Hepatic stellate cell (primary cell): Measurements from ENCODE around the gene ZNF425.
"Not testable (repeated sequence)": the region's sequence is repeated elsewhere in the genome, so short reads cannot be mapped to it uniquely, and the experiment has no call there.

Experiments used
- DNase-seq: peaks from one replicate; pipeline ENCODE4 v3.0.0; 2011; ENCODE audit warnings: low spot score

Gene ZNF425, protein sequence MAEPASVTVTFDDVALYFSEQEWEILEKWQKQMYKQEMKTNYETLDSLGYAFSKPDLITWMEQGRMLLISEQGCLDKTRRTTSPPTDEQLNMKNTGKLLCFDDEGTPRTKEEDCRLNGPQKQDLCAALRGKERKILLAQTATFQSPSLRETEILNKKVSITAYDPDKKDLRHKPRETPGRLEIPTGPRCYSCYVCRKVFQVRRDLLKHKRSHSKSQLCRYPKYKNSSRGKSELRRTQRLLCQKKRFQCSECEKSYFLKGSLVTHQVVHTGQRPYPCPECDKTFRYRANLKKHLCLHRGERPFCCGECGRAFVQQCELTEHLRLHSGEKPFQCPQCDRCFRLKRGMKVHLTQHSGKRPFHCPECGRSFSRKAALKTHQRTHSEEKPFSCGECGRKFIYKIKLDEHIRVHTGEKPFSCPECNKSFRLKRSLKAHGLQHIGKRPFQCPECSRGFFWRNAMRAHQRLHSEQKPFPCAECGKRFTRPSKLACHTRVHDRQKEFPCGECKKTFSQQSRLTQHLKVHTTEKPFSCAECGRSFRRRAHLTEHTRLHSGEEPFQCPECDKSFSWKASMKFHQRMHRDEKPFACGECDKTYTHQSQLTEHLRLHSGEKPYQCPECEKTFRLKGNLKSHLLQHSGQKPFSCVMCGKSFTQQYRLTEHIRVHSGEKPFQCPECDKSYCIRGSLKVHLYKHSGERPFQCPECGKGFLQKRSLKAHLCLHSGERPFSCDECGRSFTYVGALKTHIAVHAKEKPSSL

DNA sequence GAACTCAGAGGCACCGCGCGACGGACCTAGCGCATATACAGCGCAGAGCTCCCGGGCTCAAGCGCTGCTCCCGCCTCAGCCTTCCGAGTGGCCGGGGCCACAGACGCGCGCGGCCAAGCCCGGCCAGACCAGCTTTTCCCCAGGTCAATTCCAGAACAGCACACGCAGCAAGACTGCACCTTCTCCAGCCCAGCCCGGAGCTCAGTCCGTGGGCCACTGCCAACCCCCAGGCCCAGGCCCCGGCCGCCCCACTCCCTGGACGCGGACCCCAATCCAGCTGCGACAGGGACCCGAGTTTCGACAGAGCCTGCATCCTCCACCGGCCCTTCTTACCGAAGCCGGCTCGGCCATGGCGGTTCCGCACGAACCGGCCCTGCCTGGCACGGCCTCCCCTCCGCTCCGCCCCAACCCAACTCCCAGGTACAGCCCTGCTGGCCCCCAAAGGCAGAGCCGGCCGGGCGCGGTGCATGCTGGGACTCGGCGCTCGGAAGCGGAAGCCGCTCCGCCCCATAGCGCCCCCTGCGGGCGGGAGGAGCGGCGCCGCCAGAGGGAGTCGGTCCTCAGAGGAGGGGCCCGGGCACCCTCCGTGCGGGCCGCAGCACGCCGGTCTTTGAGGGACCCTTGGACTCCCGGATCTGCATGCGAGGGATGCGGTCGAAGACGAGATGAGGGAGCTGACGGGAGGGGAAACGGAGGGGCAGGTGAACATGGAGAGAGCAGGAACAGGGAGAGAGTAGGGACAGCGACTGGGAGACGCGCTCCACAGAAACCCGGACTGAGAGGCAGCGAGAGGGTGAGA lies at the start of gene ZNF425:
Gene ZNF425 (minus strand): TSS at position 462 of the 799 bp plus-strand sequence. CDS start 111 bp downstream, at position 351.
- peak; percentile 94 for DNase-seq

DNA sequence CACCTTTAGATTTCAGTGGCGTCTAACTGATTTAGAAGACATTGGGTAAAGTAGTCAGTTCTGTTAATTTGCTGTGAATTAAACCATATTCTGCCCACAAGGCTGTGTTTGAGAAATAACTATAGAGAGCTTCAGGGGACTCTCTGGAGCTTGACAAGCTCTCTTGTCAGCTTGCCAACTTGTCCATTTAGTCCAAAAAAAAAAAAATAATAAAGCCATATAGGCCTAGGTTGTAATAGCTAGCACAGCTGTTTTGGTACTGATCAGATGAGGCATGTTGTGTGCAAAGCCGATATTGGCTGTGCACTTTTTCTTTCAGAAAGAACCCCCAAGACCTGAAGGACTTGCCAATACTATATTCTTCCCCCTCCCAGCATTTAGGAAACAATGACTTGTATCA lies 49.0 kb upstream of the ZNF425 start:
- DNase-seq, result no peak

DNA sequence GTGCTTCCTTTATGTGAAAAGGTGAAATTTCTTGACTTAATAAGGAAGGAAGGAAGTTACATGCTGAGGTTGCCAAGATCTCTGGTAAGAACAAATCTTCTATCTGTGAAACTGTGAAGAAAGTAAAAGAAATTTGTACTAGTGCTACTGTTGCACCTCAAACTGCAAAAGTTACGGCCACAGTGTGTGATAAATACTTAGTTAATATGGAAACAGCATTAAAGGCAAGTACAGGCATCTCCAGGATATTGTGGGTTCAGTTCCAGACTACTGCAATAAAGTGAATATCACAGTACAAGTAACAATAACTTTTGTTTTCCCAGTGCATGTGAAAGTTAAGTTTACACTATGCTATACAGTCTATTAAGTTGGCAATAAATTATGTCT lies 46.4 kb upstream of the ZNF425 start:
- DNase-seq, result no peak

DNA sequence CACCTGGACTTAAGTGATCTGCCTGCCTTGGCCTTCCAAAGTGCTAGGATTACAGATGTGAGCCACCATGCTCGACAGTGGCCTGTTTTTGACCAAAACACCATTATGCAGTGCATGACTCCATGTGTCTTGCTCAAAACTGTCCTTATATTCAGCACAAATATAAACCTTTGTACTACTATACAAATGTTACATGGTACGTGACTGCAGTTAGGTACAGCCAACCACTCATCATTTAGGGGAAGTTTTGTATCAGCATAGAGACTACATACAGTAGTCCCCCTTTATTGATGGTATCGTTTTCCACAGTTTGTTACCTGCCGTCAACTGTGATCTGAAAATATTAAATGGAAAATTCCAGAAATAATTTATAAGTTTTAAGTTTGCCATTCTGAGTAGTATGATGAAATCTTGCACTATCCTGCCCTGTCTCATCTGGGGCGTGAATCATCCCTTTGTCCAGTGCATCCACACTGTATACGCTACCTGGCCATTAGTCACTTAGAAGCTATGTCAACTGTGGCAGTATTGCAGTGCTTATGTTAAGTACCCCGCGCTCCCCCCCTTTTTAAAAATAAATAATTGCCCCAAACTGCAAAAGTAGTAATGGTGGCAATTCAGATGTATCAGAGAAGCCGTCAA lies 45.9 kb upstream of the ZNF425 start:
- no peak for DNase-seq

DNA sequence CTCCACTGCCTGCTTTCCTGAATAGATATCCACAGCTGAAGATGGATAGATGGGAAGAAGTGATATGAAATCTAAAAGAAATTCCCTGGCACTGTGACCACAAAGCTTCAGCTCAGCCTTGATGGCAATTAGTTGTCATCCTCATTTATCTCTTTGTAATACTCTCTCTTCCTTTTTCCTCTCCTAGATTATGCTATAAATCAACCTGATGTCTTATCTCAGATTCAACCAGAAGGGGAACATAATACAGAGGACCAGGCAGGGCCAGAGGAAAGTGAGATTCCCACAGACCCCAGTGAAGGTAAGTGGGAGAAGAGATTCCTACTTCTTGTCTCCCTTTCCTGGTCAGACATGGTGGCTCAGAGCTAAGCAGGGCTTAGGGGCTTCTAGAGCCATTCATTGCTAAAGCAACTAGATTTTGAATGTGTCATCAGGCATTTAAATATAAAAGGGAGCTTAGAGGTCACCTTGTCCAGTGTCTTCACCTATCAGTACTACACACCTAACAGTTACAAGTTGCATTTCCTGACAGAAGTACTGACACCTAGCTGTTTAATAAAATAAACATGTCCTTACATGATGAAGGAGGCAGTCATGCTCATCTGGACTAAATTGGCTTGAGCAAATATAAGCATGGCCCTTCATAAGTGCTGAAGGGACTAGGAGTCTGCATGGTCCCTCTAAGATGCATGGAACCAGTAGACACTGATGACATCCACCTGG lies 40.7 kb upstream of the ZNF425 start:
- no peak for DNase-seq

DNA sequence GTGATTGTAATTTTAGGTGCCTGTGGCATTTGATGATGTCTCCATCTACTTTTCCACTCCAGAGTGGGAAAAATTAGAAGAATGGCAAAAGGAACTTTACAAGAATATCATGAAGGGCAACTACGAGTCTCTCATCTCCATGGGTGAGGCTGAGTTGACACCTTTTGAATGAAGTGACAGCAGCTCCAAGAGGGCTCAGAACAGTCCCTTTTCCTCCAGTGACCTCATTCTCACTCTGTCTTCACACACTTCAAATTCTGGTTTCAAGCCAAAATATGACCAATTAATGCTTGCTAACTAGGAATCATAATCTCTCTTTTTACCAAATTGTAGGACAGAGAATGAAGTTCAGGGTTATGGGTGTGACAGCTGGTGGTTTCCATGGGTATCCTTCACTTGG lies 40.0 kb upstream of the ZNF425 start:
- DNase-seq, result no peak

DNA sequence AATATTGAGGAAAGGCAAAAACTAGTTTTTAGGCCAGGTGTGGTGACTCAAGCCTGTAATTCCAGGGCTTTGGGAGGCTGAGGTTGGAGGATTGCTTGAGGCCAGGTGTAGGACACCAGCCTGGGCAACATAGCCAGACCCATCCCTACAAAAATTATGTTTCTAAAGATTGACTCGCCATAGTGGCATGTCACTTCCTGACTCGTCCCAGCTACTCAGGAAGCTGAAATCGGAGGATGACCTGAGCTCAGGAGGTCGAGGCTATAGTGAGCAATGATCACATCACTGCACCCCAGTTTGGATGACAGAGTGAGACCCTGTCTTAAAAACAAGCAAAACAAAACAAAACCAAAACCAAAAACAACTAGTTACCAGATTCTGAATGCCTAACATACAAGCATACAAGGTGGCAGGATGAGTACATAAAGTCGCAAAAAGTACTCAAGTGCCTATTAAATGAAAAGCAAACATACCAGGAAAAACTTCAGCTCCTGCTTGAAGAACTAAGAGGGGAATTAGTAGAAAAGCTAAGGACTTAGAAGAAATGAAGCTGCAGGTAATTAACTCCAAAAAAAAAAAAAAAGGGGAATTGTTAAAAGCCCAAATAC lies 35.2 kb upstream of the ZNF425 start:
- no peak for DNase-seq

DNA sequence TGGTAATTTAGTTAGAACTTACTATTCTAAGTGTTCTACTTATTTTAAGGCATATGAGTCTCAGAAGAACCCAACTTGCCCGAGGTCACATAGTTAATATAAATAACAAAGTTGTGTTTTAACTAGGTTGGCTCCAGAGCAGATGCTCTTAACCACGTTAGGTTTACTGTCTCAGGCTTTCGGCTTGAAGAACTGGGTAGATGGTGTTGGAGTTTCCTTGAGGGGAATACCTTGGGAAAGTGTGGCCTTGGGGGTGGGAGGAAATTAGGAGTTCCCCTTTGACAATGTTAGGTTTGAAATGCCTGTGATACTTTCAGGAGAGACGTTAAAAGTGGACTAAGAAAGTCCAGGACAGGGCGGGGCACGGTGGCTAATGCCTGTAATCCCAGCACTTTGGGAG lies 30.8 kb upstream of the ZNF425 start:
- no peak for DNase-seq

DNA sequence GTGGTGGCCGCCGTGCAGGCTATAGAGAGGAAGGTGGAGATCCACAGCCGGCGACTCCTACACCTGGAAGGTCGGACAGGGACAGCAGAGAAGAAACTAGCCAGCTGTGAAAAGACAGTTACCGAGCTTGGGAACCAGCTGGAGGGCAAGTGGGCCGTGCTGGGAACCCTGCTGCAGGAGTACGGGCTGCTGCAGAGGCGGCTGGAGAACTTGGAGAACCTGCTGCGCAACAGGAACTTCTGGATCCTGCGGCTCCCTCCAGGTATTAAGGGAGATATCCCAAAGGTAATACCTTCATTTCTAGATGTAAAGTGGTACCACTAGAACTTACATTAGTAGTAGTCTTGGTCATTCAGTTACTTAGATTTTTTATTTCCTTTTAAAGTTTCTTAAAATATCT lies 27.9 kb upstream of the ZNF425 start:
- DNase-seq, result no peak

DNA sequence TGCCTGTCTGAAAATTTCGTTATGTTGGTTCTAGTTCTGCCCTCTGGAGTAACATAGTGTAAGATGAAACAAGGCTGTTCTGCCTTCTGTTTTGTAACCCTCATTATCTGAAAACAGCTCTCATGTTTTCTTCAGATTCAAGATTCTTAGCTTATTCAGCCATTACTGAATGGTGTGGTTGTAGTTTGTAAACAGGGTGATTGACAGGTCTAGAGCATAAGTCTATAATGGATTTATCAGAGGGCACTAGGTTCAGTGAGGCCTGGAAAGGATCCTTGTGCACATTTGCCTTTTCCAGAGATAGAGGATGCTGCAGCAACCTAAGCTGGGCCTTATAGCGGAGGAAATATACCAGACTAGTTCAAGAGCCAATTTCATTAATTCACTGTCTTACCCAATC lies 27.2 kb upstream of the ZNF425 start:
- DNase-seq, result no peak

DNA sequence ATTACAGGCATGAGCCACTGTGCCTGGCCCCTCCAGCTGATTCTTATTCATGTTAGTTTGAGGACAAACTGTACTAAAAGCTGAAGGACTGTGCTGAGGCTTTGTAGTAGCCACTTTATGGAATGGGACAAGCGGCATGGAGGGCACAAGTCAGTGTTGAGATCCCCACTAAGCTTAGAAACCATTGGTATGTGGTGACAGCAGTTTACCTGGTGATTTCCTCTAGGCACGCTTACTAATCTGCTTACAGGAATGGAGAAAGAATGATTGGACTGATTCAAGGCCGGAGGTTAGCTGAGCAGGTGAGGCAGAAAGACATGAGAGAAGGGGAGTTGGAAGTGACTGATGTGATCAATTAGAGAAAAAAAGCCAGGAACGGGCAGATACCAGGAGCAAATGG lies 24.9 kb upstream of the ZNF425 start:
- no peak for DNase-seq

DNA sequence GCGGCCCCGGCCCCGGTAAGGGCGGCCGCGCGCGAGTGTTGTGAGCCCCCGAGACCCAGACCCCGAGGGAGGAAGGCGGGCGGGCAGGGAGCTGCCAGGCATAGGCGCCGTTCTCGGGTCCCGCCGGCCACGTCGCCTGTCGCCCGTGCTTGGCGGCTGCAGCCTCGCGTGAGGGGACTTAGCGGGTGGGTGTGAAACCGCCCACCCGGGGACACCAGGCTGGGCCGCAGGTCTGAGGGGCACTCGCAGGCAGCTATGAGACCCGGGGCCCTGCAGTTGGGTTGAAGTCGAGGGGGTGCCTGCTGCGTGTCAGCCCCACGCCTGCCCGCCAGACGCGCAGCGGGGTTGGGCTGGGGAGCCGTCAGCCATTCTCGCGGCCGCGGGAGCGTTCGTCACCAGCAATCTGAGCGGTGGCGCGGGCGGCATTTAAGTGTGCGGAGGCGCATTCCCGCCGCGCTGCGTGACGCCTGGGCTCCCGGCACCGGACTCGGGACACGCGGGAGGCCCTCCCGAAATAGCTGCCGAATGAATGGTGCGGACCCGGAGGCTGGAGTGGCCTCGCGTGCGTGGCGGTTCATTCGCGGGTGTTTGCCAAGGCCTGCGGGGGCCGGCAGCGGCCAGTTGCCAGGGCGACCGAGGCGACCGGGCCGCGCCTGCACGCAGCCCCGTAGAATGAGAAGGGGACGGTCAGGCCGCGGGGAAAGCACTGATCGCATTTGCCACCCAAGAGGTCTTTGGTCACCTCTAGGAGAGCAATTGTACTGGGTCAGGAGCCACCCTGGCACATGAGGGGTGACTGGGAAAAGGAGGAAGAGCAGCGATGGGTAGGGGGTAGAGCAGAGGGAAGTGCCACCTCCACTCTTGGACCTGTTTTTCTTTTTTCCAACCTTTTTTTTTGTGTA lies 21.9 kb upstream of the ZNF425 start:
- DNase-seq, result peak; percentile 81

DNA sequence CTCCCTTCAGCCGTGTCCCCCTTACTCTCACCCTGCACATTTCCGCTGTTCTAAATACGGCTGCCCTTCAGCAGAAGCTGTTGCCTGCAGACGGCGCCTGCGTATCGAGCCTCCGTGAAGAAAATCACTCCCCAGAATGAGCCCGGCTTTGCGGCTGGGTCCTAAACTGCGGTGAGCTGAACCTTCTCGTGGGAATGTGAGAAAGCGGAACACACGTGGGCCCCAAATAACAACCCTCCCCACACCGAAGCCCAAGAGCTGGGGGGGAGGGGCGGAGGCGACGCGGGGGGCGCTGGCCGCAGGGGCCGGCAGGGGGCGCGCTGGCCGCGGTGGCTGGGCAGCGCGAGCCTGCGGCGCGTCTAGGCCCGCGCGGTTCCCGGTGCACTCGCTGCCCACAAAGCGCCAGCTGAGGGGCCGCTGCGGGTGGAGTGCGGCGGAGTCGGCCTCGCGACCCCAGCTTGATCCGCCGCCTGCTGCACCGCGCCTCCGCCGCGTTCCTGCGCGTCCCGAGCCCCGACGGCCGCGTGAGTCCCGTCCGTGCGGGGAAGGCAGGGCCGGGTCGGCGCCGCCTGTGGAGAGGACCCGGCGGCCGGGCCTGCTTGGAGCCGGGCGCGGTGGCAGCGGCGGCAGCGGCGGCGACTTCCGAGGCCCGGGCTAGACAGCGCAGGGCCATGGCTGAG lies 21.1 kb upstream of the ZNF425 start, which contains the start of gene ZNF398:
Gene ZNF398 (plus strand): TSS at position 382 of the 680 bp plus-strand sequence. CDS start 290 bp downstream, at position 672.
- DNase-seq, result peak; percentile 92

DNA sequence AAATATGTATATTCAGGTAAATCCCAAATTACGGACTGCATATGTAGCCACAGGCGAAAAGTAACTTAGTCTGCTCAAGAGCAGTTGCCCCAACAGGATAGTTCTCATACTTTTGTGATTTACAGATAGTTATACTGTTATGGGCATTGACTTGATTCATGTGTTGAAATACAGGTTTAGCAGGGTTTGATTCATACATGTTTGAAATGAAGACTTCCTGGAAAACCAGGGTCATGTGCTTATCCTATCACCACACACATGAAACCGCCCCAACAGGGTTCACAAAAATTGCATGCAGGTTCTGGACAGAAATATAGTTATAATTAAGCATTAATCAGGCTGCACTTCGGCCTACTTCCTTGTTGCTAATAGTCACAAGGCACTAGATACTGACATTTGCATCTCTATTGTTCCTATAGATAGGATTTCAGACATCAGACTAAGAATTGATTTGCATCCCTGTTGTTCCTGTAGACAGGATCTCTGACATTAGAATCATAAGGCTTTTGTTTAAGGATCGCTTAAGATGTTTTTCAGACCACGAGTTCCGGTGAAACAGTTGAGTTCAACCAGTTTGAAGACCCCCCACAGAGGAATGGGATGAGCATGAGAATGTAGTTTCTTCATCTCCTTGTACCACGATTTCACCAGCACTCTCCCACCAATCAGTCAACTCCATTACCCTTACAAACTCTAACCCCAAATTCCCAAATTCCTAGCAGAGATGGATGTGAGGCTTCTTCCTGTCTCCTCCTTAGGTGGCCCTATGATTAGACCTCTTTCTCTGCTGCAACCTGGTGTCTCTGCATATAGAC lies 19.1 kb upstream of the ZNF425 start:
- no peak for DNase-seq

DNA sequence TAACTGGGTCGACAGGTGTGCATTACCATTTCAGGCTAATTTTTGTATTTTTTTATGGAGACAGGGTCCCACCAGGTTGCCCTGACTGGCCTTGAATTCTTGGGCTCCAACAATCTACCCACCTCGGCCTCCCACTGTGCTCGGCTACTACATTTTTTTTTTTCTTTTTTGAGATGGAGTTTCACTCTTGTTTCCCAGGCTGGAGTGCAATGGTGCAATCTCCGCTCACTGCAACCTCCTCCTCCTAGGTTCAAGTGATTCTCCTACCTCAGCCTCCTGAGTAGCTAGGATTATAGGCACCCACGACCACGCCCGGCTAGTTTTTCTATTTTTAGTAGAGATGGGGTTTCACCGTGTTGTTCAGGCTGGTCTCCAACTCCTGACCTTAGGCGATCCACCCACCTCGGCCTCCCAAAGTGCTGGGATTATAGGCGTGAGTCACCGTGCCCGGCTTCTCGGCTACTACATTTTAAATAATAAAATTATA lies 18.4 kb upstream of the ZNF425 start:
- DNase-seq, result not testable (repeated sequence)

DNA sequence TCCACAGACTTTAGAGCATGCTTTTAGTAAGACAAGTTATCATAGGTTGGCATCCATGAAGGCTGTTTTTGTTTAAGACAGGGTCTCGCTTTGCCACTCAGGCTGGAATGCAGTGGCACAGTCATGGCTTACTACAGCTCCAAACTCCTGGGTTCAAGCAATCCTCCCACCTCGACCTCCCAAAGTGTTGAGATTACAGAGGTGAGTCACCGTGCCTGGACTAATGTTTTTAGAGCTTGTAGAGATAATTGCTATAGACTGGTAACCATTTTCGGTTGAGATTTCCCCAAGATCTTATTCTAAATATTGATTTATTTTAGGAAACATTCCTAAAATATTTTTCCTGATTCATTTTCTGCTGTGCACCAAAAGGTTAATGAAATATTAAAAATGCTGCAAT lies 15.8 kb upstream of the ZNF425 start:
- DNase-seq, result no peak

DNA sequence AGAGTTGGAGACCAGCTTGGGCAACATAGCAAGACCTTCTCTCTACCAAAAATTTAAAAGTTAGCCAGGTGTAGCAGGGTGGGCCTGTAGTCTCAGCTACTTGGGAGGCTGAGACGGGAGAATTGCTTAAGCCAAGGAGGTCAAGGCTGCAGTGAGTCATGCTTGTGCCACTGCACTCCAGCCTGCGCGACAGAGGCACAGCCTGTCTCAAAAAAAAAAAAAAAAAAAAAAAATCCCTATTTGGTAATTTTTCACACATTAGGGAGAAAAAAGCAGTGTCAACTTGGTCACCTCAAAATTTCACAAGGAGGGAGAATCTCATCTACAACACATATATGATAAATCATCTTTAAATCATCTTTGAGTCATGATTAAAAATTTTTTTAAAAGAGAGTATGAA lies 14.7 kb upstream of the ZNF425 start:
- no peak for DNase-seq

DNA sequence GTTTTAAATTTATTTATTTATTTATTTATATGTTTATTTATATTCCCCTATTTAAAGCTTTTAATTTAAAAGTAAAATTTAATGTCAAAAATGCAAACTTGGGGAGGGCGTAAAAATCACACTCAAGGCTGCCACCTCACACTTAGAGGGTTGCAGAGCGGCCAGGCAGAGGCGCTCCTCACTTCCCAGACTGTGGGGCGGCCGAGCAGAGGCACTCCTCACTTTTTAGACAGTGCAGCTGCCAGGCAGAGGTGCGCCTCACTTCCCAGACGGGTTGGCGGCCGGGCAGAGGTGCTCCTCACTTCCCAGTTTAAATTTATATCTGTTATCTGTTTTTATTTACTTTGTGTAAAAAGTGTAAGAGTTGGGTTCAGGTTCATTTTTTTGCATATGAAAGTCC lies 10.0 kb upstream of the ZNF425 start:
- DNase-seq, result no peak
